22Rv1 (cell line): ENCODE measurements around the gene ARHGAP33.

ENCODE experiments used
- ZFX ChIP-seq: fragments of 450-650 bp; IDR thresholded peaks from 2 replicates; pipeline ENCODE4 v1.6.1; 2017; ENCODE audit warnings: antibody characterized with exemption, borderline replicate concordance
- TF ChIP-seq, protein P1 (sequence below): fragments of 450-650 bp; IDR thresholded peaks from 2 replicates; pipeline ENCODE4 v1.5.1; 2017; ENCODE audit warnings: mild to moderate bottlenecking

GRCh38 chr19:35777961-35778360 is 2.6 kb downstream of the ARHGAP33 start:
- no peak for TF ChIP-seq ZFX
- TF ChIP-seq, protein P1, sequence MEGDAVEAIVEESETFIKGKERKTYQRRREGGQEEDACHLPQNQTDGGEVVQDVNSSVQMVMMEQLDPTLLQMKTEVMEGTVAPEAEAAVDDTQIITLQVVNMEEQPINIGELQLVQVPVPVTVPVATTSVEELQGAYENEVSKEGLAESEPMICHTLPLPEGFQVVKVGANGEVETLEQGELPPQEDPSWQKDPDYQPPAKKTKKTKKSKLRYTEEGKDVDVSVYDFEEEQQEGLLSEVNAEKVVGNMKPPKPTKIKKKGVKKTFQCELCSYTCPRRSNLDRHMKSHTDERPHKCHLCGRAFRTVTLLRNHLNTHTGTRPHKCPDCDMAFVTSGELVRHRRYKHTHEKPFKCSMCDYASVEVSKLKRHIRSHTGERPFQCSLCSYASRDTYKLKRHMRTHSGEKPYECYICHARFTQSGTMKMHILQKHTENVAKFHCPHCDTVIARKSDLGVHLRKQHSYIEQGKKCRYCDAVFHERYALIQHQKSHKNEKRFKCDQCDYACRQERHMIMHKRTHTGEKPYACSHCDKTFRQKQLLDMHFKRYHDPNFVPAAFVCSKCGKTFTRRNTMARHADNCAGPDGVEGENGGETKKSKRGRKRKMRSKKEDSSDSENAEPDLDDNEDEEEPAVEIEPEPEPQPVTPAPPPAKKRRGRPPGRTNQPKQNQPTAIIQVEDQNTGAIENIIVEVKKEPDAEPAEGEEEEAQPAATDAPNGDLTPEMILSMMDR, result no peak
